K562 treated with DMSO at 1 percent for 48 hours (cell line): ENCODE data around the gene STRA6. TPM values are rescaled to one million over a fixed set of nuclear protein-coding genes. Genes with fewer than 3 reads are reported as not detected.

Source experiments
- total RNA-seq: library from RNA; unstranded; fragments of 300-600 nt; gene quantifications from 2 replicates; pipeline ENCODE4 v1.2.3, GENCODE V29; 2022; ENCODE audit warnings: low replicate concordance; ENCODE audit errors: extremely low read depth

The STRA6 gene, protein sequence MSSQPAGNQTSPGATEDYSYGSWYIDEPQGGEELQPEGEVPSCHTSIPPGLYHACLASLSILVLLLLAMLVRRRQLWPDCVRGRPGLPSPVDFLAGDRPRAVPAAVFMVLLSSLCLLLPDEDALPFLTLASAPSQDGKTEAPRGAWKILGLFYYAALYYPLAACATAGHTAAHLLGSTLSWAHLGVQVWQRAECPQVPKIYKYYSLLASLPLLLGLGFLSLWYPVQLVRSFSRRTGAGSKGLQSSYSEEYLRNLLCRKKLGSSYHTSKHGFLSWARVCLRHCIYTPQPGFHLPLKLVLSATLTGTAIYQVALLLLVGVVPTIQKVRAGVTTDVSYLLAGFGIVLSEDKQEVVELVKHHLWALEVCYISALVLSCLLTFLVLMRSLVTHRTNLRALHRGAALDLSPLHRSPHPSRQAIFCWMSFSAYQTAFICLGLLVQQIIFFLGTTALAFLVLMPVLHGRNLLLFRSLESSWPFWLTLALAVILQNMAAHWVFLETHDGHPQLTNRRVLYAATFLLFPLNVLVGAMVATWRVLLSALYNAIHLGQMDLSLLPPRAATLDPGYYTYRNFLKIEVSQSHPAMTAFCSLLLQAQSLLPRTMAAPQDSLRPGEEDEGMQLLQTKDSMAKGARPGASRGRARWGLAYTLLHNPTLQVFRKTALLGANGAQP
- not detected in 2 replicates for total RNA-seq

DNA sequence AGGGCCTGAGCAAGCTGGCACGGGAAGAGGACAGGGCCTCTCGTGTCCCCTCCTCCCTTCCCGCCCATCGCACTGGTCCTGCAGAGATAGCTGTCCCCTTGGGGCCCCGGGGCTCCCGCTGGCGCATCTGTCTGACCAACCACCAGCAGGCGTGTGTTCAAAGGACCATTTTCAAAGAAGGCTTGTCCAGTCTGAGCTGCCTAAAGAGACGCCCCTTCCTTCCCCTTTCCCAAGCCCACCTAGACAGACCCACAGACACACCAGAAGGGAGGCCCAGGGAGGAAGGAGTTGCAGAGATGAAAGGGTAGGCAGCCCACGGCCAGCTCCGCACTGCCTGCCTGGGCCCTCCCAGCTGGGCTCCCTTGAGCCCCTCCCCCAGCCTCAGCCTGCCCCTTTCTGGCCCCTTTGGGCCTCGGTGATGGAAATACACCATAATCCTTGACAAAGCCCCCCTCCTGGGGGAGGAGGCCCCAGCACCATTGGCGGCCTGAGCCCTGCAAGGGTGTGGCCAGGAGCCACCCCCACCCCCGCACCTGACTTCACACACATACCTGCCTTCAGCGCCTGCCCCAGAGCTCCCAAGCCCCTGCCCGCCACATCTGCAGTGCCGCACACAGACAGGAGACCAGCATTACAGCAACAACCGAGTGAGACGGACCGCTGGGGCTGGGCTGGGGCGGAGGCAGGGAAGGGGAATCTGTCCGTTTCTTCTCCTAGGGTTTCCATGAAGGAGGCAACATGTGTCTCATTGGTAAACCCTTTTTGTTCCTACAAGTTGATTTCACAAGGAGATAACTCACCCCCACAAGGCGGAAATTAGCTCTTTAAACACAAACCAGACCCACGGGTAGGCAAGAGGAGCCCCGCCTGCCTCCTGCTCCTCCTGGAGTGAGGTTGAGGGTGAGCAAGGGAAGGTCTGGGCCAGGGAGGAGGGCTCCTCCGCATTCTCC, at the start of gene STRA6:
Gene STRA6 (minus strand): TSS at position 336 of the 950 bp plus-strand sequence. CDS start 520 bp downstream, outside the sequence.

GRCh38 chr15:74235962-74236361, 33.4 kb upstream of the STRA6 start, which contains the start of gene CCDC33:
Gene CCDC33 (plus strand): TSS chr15:74236326. CDS start chr15:74236720, 394 bp downstream.

GRCh38 chr15:74173380-74174218, 29.0 kb downstream of the STRA6 start, which contains the start of gene ISLR:
Gene ISLR (plus strand): TSS chr15:74173710. CDS start chr15:74174859, 1,149 bp downstream.

DNA sequence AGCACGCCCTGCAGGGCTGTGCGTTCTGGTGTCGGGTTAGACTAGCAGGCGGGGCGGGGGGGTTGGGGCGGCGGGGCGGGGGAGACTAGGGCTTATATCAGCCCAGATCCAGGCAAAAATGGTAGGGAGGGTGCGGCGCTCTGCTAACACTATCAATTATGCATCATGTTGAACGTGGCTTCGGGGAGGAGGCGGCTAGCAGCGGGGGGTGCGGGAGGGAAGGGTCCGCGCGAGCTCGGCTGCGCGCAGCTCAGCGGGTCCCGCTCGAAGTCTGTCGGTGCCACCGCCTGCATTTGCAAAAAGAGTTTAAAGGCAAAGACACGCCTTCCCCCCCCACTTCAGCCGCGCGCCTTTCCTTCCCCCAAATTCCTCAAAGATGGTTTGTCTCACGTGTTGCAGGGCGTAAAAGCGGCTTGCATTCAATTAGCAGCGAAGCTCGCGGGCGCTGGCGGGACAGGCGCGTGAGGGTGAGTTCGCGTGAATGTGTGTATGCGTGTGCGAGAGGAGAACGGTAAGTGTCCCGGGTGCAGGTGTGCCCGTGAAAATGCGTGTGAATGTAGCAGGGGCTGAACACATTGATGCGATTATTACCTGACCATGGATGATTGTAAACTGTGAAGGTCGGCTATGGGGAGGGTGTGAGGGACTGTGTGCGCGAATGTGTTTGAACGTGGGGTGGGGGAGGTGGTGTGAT, 72.3 kb downstream of the STRA6 start, which contains the start of gene ISLR2:
Gene ISLR2 (plus strand): TSS at position 432 of the 694 bp plus-strand sequence. CDS start 2,169 bp downstream, outside the sequence.

Other genes starting within 250 kb of the STRA6 start
- not detected in 2 replicates for gene STOML1, start 210.5 kb downstream of the STRA6 start, total RNA-seq
- not detected in 2 replicates for gene PML, start 208.1 kb downstream of the STRA6 start, total RNA-seq
- not detected in 2 replicates for gene GOLGA6A, start 120.2 kb downstream of the STRA6 start, total RNA-seq
- not detected in 2 replicates for gene ISLR2, start 72.2 kb downstream of the STRA6 start, total RNA-seq
- gene ISLR, start 29.1 kb downstream of the STRA6 start, total RNA-seq, result not detected in 2 replicates
- not detected in 2 replicates for gene CCDC33, start 33.5 kb upstream of the STRA6 start, total RNA-seq
- gene CYP11A1, start 164.9 kb upstream of the STRA6 start, total RNA-seq, result not detected in 2 replicates
- gene SEMA7A, start 231.2 kb upstream of the STRA6 start, total RNA-seq, result not detected in 2 replicates